Gastroesophageal sphincter (tissue), 4 donors: ENCODE data around the gene LRBA. TPM values are rescaled to one million over a fixed set of nuclear protein-coding genes. Genes with fewer than 3 reads are reported as not detected.

Experiments used
- ATAC-seq: fragments of 150-250 bp; one replicate; pipeline ENCODE4 v1.9.1; 2016; ENCODE audit warnings: mild to moderate bottlenecking, moderate library complexity
- H3K27ac ChIP-seq, 4 donors: fragments of 200-600 bp; sonication (generic) in 3 of 4; 1 replicate in 3 of 4; 2 replicates in 1 of 4; pipeline ENCODE4 v1.5.1; 2016 to 2019
- H3K27me3 ChIP-seq: fragments of 200-600 bp; sonication (generic); one replicate; pipeline ENCODE4 v1.5.1; 2019
- H3K36me3 ChIP-seq, 2 donors: fragments of 200-600 bp; sonication (generic); one replicate each; pipeline ENCODE4 v1.5.1; 2019; ENCODE audit warnings: control low read depth in 1 of 2
- H3K4me1 ChIP-seq, 3 donors: fragments of 200-600 bp; sonication (generic); 1 replicate in 2 of 3; 2 replicates in 1 of 3; pipeline ENCODE4 v1.5.1; 2016 to 2019; ENCODE audit warnings: control low read depth in 2 of 3
- H3K4me3 ChIP-seq, 2 donors: fragments of 200-600 bp; sonication (generic); one replicate each; pipeline ENCODE4 v1.5.1; 2019; ENCODE audit warnings: mild to moderate bottlenecking in 1 of 2, moderate library complexity in 1 of 2
- H3K9me3 ChIP-seq, 3 donors: fragments of 200-600 bp; sonication (generic); one replicate each; pipeline ENCODE4 v1.5.1; 2017 to 2019; ENCODE audit warnings: control low read depth in 2 of 3
- EP300 ChIP-seq: sonication (generic); formaldehyde crosslinking; IDR thresholded peaks from one replicate; pipeline ENCODE4 v1.6.1; 2017; ENCODE audit warnings: antibody characterized with exemption, mild to moderate bottlenecking
- POLR2A ChIP-seq, 2 donors: fragments of 450-650 bp; IDR thresholded peaks; one replicate each; pipeline ENCODE4 v1.6.1; 2017; ENCODE audit warnings: antibody characterized with exemption in 2 of 2, mild to moderate bottlenecking in 2 of 2, moderate library complexity in 1 of 2
- POLR2AphosphoS5 ChIP-seq: sonication (generic); formaldehyde crosslinking; IDR thresholded peaks from one replicate; pipeline ENCODE4 v1.6.1; 2017; ENCODE audit warnings: antibody characterized with exemption
- WGBS, 2 donors: methylation state at CpG; one replicate each; pipeline ENCODE4 v1.1.5; 2018; ENCODE audit warnings: low coverage in 1 of 2; 5-methylcytosine and 5-hydroxymethylcytosine counted together
- total RNA-seq, 4 donors: library from RNA; depleted of rRNA; stranded (reverse); fragments of >200 nt; gene quantifications; one replicate each; pipeline ENCODE4 v1.1.0, GENCODE V29; 2016
- TF ChIP-seq, protein P1 (sequence below), 4 experiments: fragments of 200-600 bp in 2 of 4; fragments of 450-650 bp in 2 of 4; sonication (generic) in 1 of 4; IDR thresholded peaks; one replicate each; pipeline ENCODE4 v1.5.1; 2017 to 2019; ENCODE audit warnings: antibody characterized with exemption in 4 of 4, mild to moderate bottlenecking in 2 of 4, moderate library complexity in 2 of 4

The LRBA gene
- total RNA-seq, 4 donors from 2014 or later: 18.4 to 35.0 (median 23.2) TPM

DNA sequence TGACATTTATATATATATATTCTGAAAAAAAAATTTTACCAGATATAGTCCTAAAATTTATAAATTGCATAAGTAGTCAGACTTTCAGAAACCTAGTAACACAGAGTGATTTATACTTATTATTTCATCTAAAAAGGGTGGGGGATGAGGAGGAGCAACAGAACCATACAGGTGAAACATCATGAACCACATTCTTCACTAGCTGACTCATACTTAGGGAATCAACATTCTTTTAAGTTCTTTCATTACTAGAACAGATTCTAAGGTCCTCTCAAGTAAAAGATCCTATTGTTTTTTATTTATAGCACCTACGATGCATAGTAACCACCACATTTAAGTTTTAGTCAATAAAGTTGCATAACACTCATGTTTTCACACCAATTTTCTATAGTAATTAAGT is 166.1 kb downstream of the LRBA start:
- Histone ChIP-seq H3K27ac (no peak overlapping the region), H3K9me3 (no peaks in the 10 kb centered on the region), H3K36me3 (peaks cover 0 to 45% of the 10 kb centered on the region in 2 donors), H3K27me3 (no peaks in the 10 kb centered on the region), H3K4me1 (no peaks in the 10 kb centered on the region), H3K4me3 (no peak overlapping the region)
- TF ChIP-seq POLR2AphosphoS5: no peak
- TF ChIP-seq EP300: no peak
- WGBS, 2 donors: 90 to 91% methylated on average over 1 of the region's 1 CpG
- no peak for ATAC-seq

DNA sequence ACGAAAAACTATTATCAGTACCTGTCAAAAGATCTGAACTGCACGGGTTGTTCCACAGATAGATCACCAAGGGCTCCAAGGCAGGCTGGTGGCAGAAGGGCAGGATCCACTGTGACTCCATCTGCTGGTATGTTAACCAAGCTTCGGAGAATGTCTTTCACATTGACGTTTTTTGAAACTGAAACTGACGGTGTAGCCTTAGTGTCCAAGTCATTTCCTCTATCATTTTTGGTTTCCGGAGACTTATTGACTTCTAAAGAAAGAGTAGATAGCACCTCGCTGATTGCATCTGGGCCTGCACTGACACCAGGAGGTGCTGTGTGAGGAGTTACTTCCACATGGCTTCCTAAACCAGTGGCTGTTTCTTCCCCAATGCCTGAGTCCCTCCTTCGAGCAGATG is 186.9 kb downstream of the LRBA start:
- ATAC-seq: no peak
- no peaks in the 10 kb centered on the region for H3K27me3 ChIP-seq
- H3K27ac ChIP-seq: no peak overlapping the region
- H3K36me3 ChIP-seq: peaks cover 0 to 47% of the 10 kb centered on the region in 2 donors
- H3K4me1 ChIP-seq: no peaks in the 10 kb centered on the region
- 86 to 91% methylated on average over 8 of the region's 8 CpGs for WGBS, 2 donors
- TF ChIP-seq EP300: no peak
- no peak for TF ChIP-seq POLR2AphosphoS5
- no peak for TF ChIP-seq POLR2A (IDR thresholded peaks at IDR 0.05)
- TF ChIP-seq, protein P1, sequence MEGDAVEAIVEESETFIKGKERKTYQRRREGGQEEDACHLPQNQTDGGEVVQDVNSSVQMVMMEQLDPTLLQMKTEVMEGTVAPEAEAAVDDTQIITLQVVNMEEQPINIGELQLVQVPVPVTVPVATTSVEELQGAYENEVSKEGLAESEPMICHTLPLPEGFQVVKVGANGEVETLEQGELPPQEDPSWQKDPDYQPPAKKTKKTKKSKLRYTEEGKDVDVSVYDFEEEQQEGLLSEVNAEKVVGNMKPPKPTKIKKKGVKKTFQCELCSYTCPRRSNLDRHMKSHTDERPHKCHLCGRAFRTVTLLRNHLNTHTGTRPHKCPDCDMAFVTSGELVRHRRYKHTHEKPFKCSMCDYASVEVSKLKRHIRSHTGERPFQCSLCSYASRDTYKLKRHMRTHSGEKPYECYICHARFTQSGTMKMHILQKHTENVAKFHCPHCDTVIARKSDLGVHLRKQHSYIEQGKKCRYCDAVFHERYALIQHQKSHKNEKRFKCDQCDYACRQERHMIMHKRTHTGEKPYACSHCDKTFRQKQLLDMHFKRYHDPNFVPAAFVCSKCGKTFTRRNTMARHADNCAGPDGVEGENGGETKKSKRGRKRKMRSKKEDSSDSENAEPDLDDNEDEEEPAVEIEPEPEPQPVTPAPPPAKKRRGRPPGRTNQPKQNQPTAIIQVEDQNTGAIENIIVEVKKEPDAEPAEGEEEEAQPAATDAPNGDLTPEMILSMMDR (IDR thresholded peaks at IDR 0.05): no peak
- no peaks in the 10 kb centered on the region for H3K9me3 ChIP-seq
- H3K4me3 ChIP-seq: no peak overlapping the region

DNA sequence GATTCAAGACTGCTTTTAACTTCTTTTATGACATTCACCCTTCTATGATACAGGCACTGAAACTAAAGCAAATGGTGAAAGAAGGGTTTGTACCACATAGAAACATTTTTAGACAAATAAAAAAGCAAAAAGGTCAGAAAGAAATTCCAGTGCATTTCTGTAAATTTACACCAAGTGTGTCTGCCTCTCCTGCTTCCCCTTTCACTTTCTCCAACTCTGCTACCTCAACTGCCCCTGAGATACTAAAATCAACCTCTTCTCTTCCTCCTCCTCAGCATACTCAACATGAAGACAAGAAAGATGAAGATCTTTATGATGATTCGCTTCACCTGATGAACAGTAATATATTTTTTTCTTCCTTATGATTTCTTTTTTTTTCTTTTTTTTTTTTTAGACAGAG is 187.9 kb downstream of the LRBA start:
- no peak overlapping the region for H3K27ac ChIP-seq
- H3K9me3 ChIP-seq: no peaks in the 10 kb centered on the region
- H3K36me3 ChIP-seq: peaks cover 0 to 47% of the 10 kb centered on the region in 2 donors
- H3K4me1 ChIP-seq: no peaks in the 10 kb centered on the region
- WGBS, 2 donors: 67 to 75% methylated on average over 1 of the region's 1 CpG
- no peaks in the 10 kb centered on the region for H3K27me3 ChIP-seq
- H3K4me3 ChIP-seq: no peak overlapping the region
- TF ChIP-seq, protein P1 (IDR thresholded peaks at IDR 0.05): no peak
- TF ChIP-seq POLR2A (IDR thresholded peaks at IDR 0.05) (no peak), EP300 (no peak), POLR2AphosphoS5 (no peak)
- ATAC-seq: no peak

DNA sequence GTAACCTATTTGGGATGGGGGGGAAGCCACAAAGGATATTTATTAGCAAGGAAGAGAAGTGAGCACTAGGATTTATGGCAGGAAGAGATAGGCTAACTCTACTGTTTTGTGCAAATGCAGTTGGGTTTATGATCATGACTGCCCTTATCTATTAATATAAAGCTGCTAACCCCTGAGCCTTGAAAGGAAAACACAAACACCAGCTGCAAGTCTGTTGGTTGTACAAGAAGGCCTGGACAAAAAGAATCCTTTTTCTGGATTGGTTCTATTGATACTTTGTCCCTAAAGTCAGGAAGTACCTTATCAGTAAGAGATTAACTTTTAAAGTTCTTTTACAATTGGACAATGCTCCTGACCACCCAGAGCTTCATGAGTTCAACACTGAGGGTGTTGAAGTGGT is 188.8 kb downstream of the LRBA start:
- Histone ChIP-seq H3K4me1 (no peaks in the 10 kb centered on the region), H3K36me3 (peaks cover 0 to 47% of the 10 kb centered on the region in 2 donors), H3K4me3 (no peak overlapping the region), H3K27ac (no peak overlapping the region), H3K27me3 (no peaks in the 10 kb centered on the region), H3K9me3 (no peaks in the 10 kb centered on the region)
- TF ChIP-seq, protein P1 (IDR thresholded peaks at IDR 0.05): no peak
- no peak for TF ChIP-seq EP300
- TF ChIP-seq POLR2AphosphoS5: no peak
- TF ChIP-seq POLR2A (IDR thresholded peaks at IDR 0.05): no peak
- no peak for ATAC-seq

DNA sequence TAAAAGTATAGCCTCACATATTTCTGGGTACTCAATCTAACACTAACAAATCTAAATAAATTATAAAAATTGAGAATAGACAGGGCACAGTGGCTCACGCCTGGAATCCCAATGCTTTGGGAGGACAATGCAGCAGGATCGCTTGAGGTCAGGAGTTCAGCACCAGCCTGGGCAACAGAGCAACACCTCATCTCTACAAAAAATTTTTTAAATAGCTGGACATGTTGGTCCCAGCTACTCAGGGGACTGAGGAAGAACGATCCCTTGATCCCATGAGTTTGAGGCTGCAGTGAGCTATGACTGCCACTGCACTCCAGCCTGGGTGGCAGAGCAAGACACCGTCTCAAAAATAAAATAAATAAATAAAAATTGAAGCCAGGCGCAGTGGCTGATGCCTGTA is 192.7 kb downstream of the LRBA start:
- 80 to 82% methylated on average over 3 to 5 of the region's 5 CpGs for WGBS, 2 donors
- H3K27ac ChIP-seq: no peak overlapping the region
- H3K4me1 ChIP-seq: no peaks in the 10 kb centered on the region
- TF ChIP-seq EP300 (no peak), POLR2A (IDR thresholded peaks at IDR 0.05) (no peak), POLR2AphosphoS5 (no peak)
- TF ChIP-seq, protein P1 (IDR thresholded peaks at IDR 0.05): no peak
- H3K36me3 ChIP-seq: peaks cover 0 to 28% of the 10 kb centered on the region in 2 donors
- H3K9me3 ChIP-seq: no peaks in the 10 kb centered on the region
- H3K4me3 ChIP-seq: no peak overlapping the region
- no peaks in the 10 kb centered on the region for H3K27me3 ChIP-seq
- no peak for ATAC-seq
